IMR-90 (cell line): ENCODE data around the gene SH2D4B. TPM values are rescaled to one million over a fixed set of nuclear protein-coding genes. Genes with fewer than 3 reads are reported as not detected.

Source experiments
- ATAC-seq: fragments of 200-7000 bp; cut with Tn5 transposase; 2 replicates; pipeline ENCODE4 v1.9.1; 2020; ENCODE audit warnings: low read depth, mild to moderate bottlenecking, moderate library complexity
- BruUV-seq: library from RNA; stranded (reverse); fragments of 400-500 nt; replicated peaks from 2 replicates; lab custom pipeline; 2021; lab: Mats Ljungman, UMichigan
- CTCF ChIA-PET: fragments of 300-600 bp; formaldehyde crosslinking; extraction: SDS; loops from one replicate; lab custom pipeline; 2021; ENCODE audit warnings: antibody characterized with exemption; lab: Yijun Ruan, JAX
- POLR2A ChIA-PET: fragments of 300-600 bp; sonication (Branson Sonifier 250); formaldehyde crosslinking; loops from one replicate; lab custom pipeline; 2022; ENCODE audit warnings: antibody characterized with exemption; ENCODE audit not compliant: unreplicated experiment; lab: Charles Lee
- DNase-seq: peaks from one replicate; pipeline ENCODE4 v3.0.0; 2013
- H2AFZ ChIP-seq: replicated peaks from 2 replicates; pipeline ENCODE3; 2013; ENCODE audit warnings: low read length, mild to moderate bottlenecking; ENCODE audit not compliant: poor library complexity
- H2AK5ac ChIP-seq: 2 replicates; pipeline ENCODE4 v1.6.1; 2013; ENCODE audit warnings: low read depth, low read length, inconsistent platforms
- H2AK9ac ChIP-seq: replicated peaks from 2 replicates; pipeline ENCODE3; 2013; ENCODE audit warnings: mild to moderate bottlenecking, low read depth, low read length, moderate library complexity; ENCODE audit not compliant: poor library complexity
- H2BK120ac ChIP-seq: 2 replicates; pipeline ENCODE4 v1.6.1; 2013; ENCODE audit warnings: low read depth, low read length, inconsistent platforms
- H2BK15ac ChIP-seq: 3 replicates; pipeline ENCODE4 v1.6.1; 2013; ENCODE audit warnings: low read depth, low read length, inconsistent platforms
- H2BK20ac ChIP-seq: 2 replicates; pipeline ENCODE4 v1.6.1; 2013; ENCODE audit warnings: low read depth, mild to moderate bottlenecking, inconsistent platforms, low read length, moderate library complexity
- H2BK5ac ChIP-seq: 2 replicates; pipeline ENCODE4 v1.6.1; 2013; ENCODE audit warnings: mild to moderate bottlenecking, low read depth, low read length, inconsistent platforms; ENCODE audit not compliant: poor library complexity, severe bottlenecking
- H3K14ac ChIP-seq: replicated peaks from 2 replicates; pipeline ENCODE4 v1.6.1; 2013; ENCODE audit warnings: low read depth, low read length, inconsistent platforms
- H3K18ac ChIP-seq: 2 replicates; pipeline ENCODE4 v1.6.1; 2013; ENCODE audit warnings: low read depth, low read length, control low read depth
- H3K23ac ChIP-seq: 2 replicates; pipeline ENCODE4 v1.6.1; 2013; ENCODE audit warnings: low read depth, low read length, inconsistent platforms
- H3K27ac ChIP-seq: 2 replicates; pipeline ENCODE4 v1.5.1; 2013; ENCODE audit warnings: mild to moderate bottlenecking, control low read depth, low read length; ENCODE audit not compliant: insufficient read depth
- H3K27me3 ChIP-seq: 2 replicates; pipeline ENCODE4 v1.6.1; 2013; ENCODE audit warnings: low read length; ENCODE audit not compliant: control insufficient read depth, insufficient read depth
- H3K36me3 ChIP-seq: 2 replicates; pipeline ENCODE4 v1.6.1; 2013; ENCODE audit warnings: low read length, mixed read lengths; ENCODE audit not compliant: control insufficient read depth, insufficient read depth
- H3K4ac ChIP-seq: 2 replicates; pipeline ENCODE4 v1.6.1; 2013; ENCODE audit warnings: low read depth, low read length, inconsistent platforms
- H3K4me1 ChIP-seq: 2 replicates; pipeline ENCODE4 v1.6.1; 2013; ENCODE audit warnings: low read length, mixed read lengths; ENCODE audit not compliant: control insufficient read depth, insufficient read depth
- H3K4me2 ChIP-seq: 2 replicates; pipeline ENCODE4 v1.6.1; 2013; ENCODE audit warnings: low read depth, mild to moderate bottlenecking, control low read depth, low read length, moderate library complexity
- H3K4me3 ChIP-seq: 2 replicates; pipeline ENCODE4 v1.5.1; 2013; ENCODE audit warnings: low read depth, mild to moderate bottlenecking, control low read depth, low read length, moderate library complexity; ENCODE audit not compliant: insufficient read depth
- H3K56ac ChIP-seq: 2 replicates; pipeline ENCODE4 v1.6.1; 2013; ENCODE audit warnings: low read length, inconsistent platforms; ENCODE audit not compliant: insufficient read depth; ENCODE audit errors: extremely low read depth
- H3K79me1 ChIP-seq, 2 experiments: 2 replicates each; pipeline ENCODE4 v1.6.1; 2013; ENCODE audit warnings: low read length in 2 of 2, inconsistent platforms in 1 of 2, low read depth in 1 of 2
- H3K9ac ChIP-seq: 2 replicates; pipeline ENCODE4 v1.6.1; 2013; ENCODE audit warnings: low read depth, low read length, control low read depth
- H3K9me1 ChIP-seq: 2 replicates; pipeline ENCODE4 v1.6.1; 2013; ENCODE audit warnings: low read length, inconsistent platforms; ENCODE audit not compliant: insufficient read depth
- H3K9me3 ChIP-seq: 2 replicates; pipeline ENCODE4 v1.6.1; 2013; ENCODE audit warnings: low read length; ENCODE audit not compliant: control insufficient read depth, insufficient read depth
- H4K20me1 ChIP-seq: 2 replicates; pipeline ENCODE4 v1.6.1; 2013; ENCODE audit warnings: low read length, inconsistent platforms; ENCODE audit not compliant: insufficient read depth
- H4K5ac ChIP-seq: 2 replicates; pipeline ENCODE4 v1.6.1; 2013; ENCODE audit warnings: mild to moderate bottlenecking, low read depth, low read length, control low read depth
- H4K8ac ChIP-seq, 2 experiments: 2 replicates each; pipeline ENCODE4 v1.6.1; 2013; ENCODE audit warnings: low read depth in 2 of 2, low read length in 2 of 2, control low read depth in 1 of 2, inconsistent platforms in 1 of 2
- H4K91ac ChIP-seq: 2 replicates; pipeline ENCODE4 v1.6.1; 2013; ENCODE audit warnings: low read depth, low read length, inconsistent platforms; ENCODE audit not compliant: insufficient read depth
- BHLHE40 ChIP-seq: fragments of 150-350 bp; IDR thresholded peaks from 2 replicates; pipeline ENCODE4 v1.6.1; 2016; ENCODE audit warnings: mild to moderate bottlenecking, low read depth, low read length
- CHD1 ChIP-seq: IDR thresholded peaks from 2 replicates; pipeline ENCODE4 v1.6.1; 2012; ENCODE audit warnings: low read depth, low read length, improper control_type of control experiment
- CTCF ChIP-seq: conservative IDR thresholded peaks from 2 replicates; pipeline ENCODE4 v1.5.1; 2012; ENCODE audit warnings: mild to moderate bottlenecking, low read depth, low read length, improper control_type of control experiment
- FOS ChIP-seq: fragments of 150-350 bp; IDR thresholded peaks from 2 replicates; pipeline ENCODE4 v1.6.1; 2016; ENCODE audit warnings: low read depth, low read length
- MAFK ChIP-seq: IDR thresholded peaks from 2 replicates; pipeline ENCODE4 v1.6.1; 2012; ENCODE audit warnings: low read depth, low read length, improper control_type of control experiment
- MXI1 ChIP-seq: IDR thresholded peaks from 2 replicates; pipeline ENCODE4 v1.6.1; 2012; ENCODE audit warnings: low read depth, mild to moderate bottlenecking, low read length, moderate library complexity, borderline replicate concordance
- NFE2L2 ChIP-seq: fragments of 150-350 bp; IDR thresholded peaks from 2 replicates; pipeline ENCODE4 v1.6.1; 2016; ENCODE audit warnings: low read depth, mild to moderate bottlenecking, low read length
- POLR2A ChIP-seq: IDR thresholded peaks from 2 replicates; pipeline ENCODE4 v1.6.1; 2012; ENCODE audit warnings: mild to moderate bottlenecking, low read depth, low read length
- RAD21 ChIP-seq: IDR thresholded peaks from 2 replicates; pipeline ENCODE4 v1.6.1; 2012; ENCODE audit warnings: low read length, improper control_type of control experiment
- RCOR1 ChIP-seq: IDR thresholded peaks from 2 replicates; pipeline ENCODE4 v1.6.1; 2012; ENCODE audit warnings: mild to moderate bottlenecking, low read length, improper control_type of control experiment; ENCODE audit not compliant: insufficient replicate concordance
- RFX5 ChIP-seq: IDR thresholded peaks from 2 replicates; pipeline ENCODE4 v1.8.0; 2012; ENCODE audit warnings: low read depth, mild to moderate bottlenecking, low read length, moderate library complexity
- USF2 ChIP-seq: fragments of 150-350 bp; IDR thresholded peaks from 2 replicates; pipeline ENCODE4 v1.6.1; 2017; ENCODE audit warnings: mild to moderate bottlenecking, antibody characterized with exemption, low read length, low read depth
- WGBS, 2 experiments: methylation state at CpG; one replicate each; pipeline versions ENCODE4 v1.1.5 to v1.1.7; 2013; ENCODE audit warnings: missing lambda C conversion rate in 2 of 2; ENCODE audit not compliant: insufficient read length in 1 of 2; ENCODE audit errors: extremely low coverage in 2 of 2; 5-methylcytosine and 5-hydroxymethylcytosine counted together
- dilution Hi-C: fragments of 300-500 bp; cut with HindIII; formaldehyde crosslinking; loops from one replicate; pipeline ENCODE4 v1.14.3; 2018; ENCODE audit warnings: low sequenced_read_pairs; ENCODE audit not compliant: unreplicated experiment
- in situ Hi-C: fragments of 300-500 bp; cut with MboI; formaldehyde crosslinking; loops from 3 replicates; pipeline ENCODE4 v1.14.3; 2019; ENCODE audit warnings: low sequenced_read_pairs, inconsistent platforms, mixed read lengths
- intact Hi-C: fragments of 100-400 bp; cut with micrococcal nuclease; formaldehyde crosslinking; loops from 2 replicates; pipeline ENCODE4 v1.10.0; 2022
- polyA plus RNA-seq, 3 experiments: library from polyadenylated mRNA; depleted of rRNA; stranded (reverse); fragments of >200 nt; gene quantifications; 2 replicates each; pipeline ENCODE4 v1.2.3, GENCODE V29; 2012; ENCODE audit warnings: low replicate concordance in 1 of 3
- total RNA-seq: library from RNA; depleted of rRNA; stranded (reverse); fragments of >200 nt; gene quantifications from 2 replicates; pipeline ENCODE4 v1.2.3, GENCODE V29; 2012

The SH2D4B gene
- total and polyA plus RNA-seq, 2 of the 4 experiments (the other 2 are of a cell fraction) = not detected

DNA sequence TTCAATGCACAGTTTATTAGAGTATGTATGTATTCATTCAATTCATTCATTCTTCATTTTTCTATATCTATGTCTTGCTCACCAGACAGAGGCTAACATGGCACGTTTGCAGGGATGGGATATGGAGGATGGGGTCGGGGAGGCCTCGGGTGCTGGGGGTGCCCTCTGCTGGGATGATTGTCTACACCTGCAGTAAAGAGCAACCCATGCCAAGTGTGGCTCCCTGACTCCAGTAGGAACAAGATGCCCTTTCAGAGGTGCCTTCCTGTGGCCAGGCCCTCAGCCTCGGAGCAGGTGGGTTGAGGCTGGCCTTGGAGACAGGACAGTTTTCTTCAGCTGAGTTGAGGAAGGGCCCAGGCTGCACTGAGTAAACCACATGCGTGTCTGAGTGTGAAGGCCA is 157.2 kb downstream of the SH2D4B start:
- in situ Hi-C loops = no loop called here
- no peak overlapping the region for H2BK15ac ChIP-seq

More for the DNA sequence above, 157.2 kb downstream of the SH2D4B start:
- Histone ChIP-seq H3K18ac (no peak overlapping the region), H3K4me1 (no peaks in the 10 kb centered on the region), H2BK20ac (no peak overlapping the region), H3K27me3 (no peaks in the 10 kb centered on the region), H3K9me3 (no peaks in the 10 kb centered on the region), H2AK5ac (no peak overlapping the region), H3K56ac (no peak overlapping the region), H2AK9ac (no peak overlapping the region), H3K9ac (no peak overlapping the region), H3K9me1 (no peaks in the 10 kb centered on the region), H3K23ac (no peak overlapping the region), H3K14ac (no peak overlapping the region), H3K79me1 (no peaks in the 10 kb centered on the region), H3K4me3 (no peak overlapping the region), H4K8ac (no peak overlapping the region), H3K36me3 (no peaks in the 10 kb centered on the region), H2BK5ac (no peak overlapping the region), H4K20me1 (no peaks in the 10 kb centered on the region), H3K4ac (no peak overlapping the region), H2AFZ (no peak overlapping the region), H3K27ac (no peak overlapping the region), H2BK120ac (no peak overlapping the region), H3K4me2 (no peak overlapping the region), H4K5ac (no peak overlapping the region), H4K91ac (no peak overlapping the region)
- ChIA-PET CTCF (no interaction called here), POLR2A (no interaction called here)
- no peak for ATAC-seq
- intact Hi-C loops (no loop called here), dilution Hi-C loops (no loop called here)
- WGBS, 2 experiments = no CpG with 5 or more reads among the region's 5 CpGs
- no peak for TF ChIP-seq RCOR1
- no peak for TF ChIP-seq POLR2A
- TF ChIP-seq BHLHE40 = no peak
- no peak for TF ChIP-seq CHD1
- TF ChIP-seq MXI1 = no peak
- no peak for TF ChIP-seq NFE2L2
- no peak for TF ChIP-seq RAD21
- no peak for TF ChIP-seq USF2
- TF ChIP-seq FOS = no peak
- no peak for TF ChIP-seq MAFK
- no peak for TF ChIP-seq CTCF
- no peak for TF ChIP-seq RFX5
- DNase-seq = no peak
- BruUV-seq = no TSS peak
